ENCODE results near the gene LRRC26. TPM values are rescaled to one million over a fixed set of nuclear protein-coding genes. Genes with fewer than 3 reads are reported as not detected.

Gene LRRC26
- total and polyA plus RNA-seq, 2 of the 13 experiments (the other 11 are each of a cell fraction or from before 2014, with no cell fraction given) = not detected

GRCh38 chr9:137129456-137130175, 40.2 kb downstream of the LRRC26 start (continued):
- TF ChIP-seq ZNF616 (CRISPR knock-in tag; IDR thresholded peaks at IDR 0.05; ENCODE audit: low read depth) (no peak), SALL1 (CRISPR knock-in tag; IDR thresholded peaks at IDR 0.05) (peak; percentile 76), TFDP1 (CRISPR knock-in tag; IDR thresholded peaks at IDR 0.05; ENCODE audit: borderline replicate concordance) (no peak), ZNF460 (CRISPR knock-in tag; IDR thresholded peaks at IDR 0.05; ENCODE audit: borderline replicate concordance) (no peak), ZFP82 (CRISPR knock-in tag; IDR thresholded peaks at IDR 0.05; ENCODE audit: borderline replicate concordance) (no peak), CSRNP2 (CRISPR knock-in tag; conservative IDR thresholded peaks at IDR 0.05; ENCODE audit: low read depth) (no peak), U2AF2 (IDR thresholded peaks at IDR 0.05; ENCODE audit: low read depth, low read length) (peak; percentile 94; the same call in 1 of the 2 replicates), ZNF562 (CRISPR knock-in tag; IDR thresholded peaks at IDR 0.05; ENCODE audit: borderline replicate concordance) (no peak), ZNF841 (CRISPR knock-in tag; IDR thresholded peaks at IDR 0.05; ENCODE audit: borderline replicate concordance) (no peak), HNF1B (CRISPR knock-in tag; IDR thresholded peaks at IDR 0.05) (peak; percentile 84), KAT8 (CRISPR knock-in tag; IDR thresholded peaks at IDR 0.05) (peak; percentile 67), THAP9 (CRISPR knock-in tag; IDR thresholded peaks at IDR 0.05; ENCODE audit: borderline replicate concordance) (peak; percentile 45; the same call in 1 of the 2 replicates), BATF2 (CRISPR knock-in tag; IDR thresholded peaks at IDR 0.05) (0 out of 2 replicates have a peak, but pooled peaks have one; percentile 72), ZNF598 (CRISPR knock-in tag; IDR thresholded peaks at IDR 0.05; ENCODE audit: borderline replicate concordance) (0 out of 2 replicates have a peak, but pooled peaks have one; percentile 11), ZNF768 (CRISPR knock-in tag; IDR thresholded peaks at IDR 0.05) (no peak), SMYD3 (CRISPR knock-in tag; IDR thresholded peaks at IDR 0.05) (0 out of 2 replicates have a peak, but pooled peaks have one; percentile 36), ZNF747 (CRISPR knock-in tag; IDR thresholded peaks at IDR 0.05; ENCODE audit: borderline replicate concordance) (peak; percentile 72; the same call in 1 of the 2 replicates), KLF15 (CRISPR knock-in tag; IDR thresholded peaks at IDR 0.05; ENCODE audit: borderline replicate concordance) (no peak), MED1 (CRISPR knock-in tag; IDR thresholded peaks at IDR 0.05) (peak; percentile 73), FOXM1 (CRISPR knock-in tag; IDR thresholded peaks at IDR 0.05) (no peak), ZNF746 (CRISPR knock-in tag; IDR thresholded peaks at IDR 0.05) (peak; percentile 32; the same call in 1 of the 2 replicates), NCOA5 (CRISPR knock-in tag; IDR thresholded peaks at IDR 0.05) (no peak)

All from HepG2 (cell line).